Natural killer cell treated with Interleukin-12 subunit alpha and Interleukin-12 subunit beta and Interleukin-15 and Interleukin-18, amount 100 ng/mL, for 72 hours (primary cell): ENCODE data around the gene CEACAM21. TPM values are rescaled to one million over a fixed set of nuclear protein-coding genes. Genes with fewer than 3 reads are reported as not detected.

Experiments
- ATAC-seq, 2 donors: fragments of 150-1000 bp; cut with Tn5 transposase in 1 of 2; sonication (Bioruptor Pico), chemical (Tn5 transposase) in 1 of 2; 2 replicates each; pipeline ENCODE4 v1.10.0; 2021
- DNase-seq: peaks from one replicate; pipeline ENCODE4 v3.0.0; 2022; ENCODE audit warnings: low spot score
- H3K27ac Mint-ChIP-seq, 2 donors: 1 replicate in 1 of 2; 2 replicates in 1 of 2; pipeline ENCODE4 v1.8.0; 2022; ENCODE audit warnings: mixed read lengths in 2 of 2, mild to moderate bottlenecking in 1 of 2, moderate library complexity in 1 of 2
- H3K27me3 Mint-ChIP-seq, 2 donors: 1 replicate in 1 of 2; 2 replicates in 1 of 2; pipeline ENCODE4 v1.8.0; 2022; ENCODE audit warnings: mixed read lengths in 2 of 2
- H3K36me3 Mint-ChIP-seq: one replicate; pipeline ENCODE4 v1.8.0; 2022; ENCODE audit warnings: mixed read lengths
- H3K4me1 Mint-ChIP-seq, 2 donors: 1 replicate in 1 of 2; 2 replicates in 1 of 2; pipeline ENCODE4 v1.8.0; 2022; ENCODE audit warnings: low read depth in 2 of 2, mixed read lengths in 2 of 2, mild to moderate bottlenecking in 1 of 2
- H3K4me3 Mint-ChIP-seq: one replicate; pipeline ENCODE4 v1.8.0; 2022; ENCODE audit warnings: mixed read lengths
- H3K9me3 Mint-ChIP-seq: 2 replicates; pipeline ENCODE4 v1.8.0; 2022; ENCODE audit warnings: mixed read lengths
- total RNA-seq, 2 donors: library from RNA; stranded (reverse); gene quantifications; one replicate each; pipeline ENCODE4 v1.2.3, GENCODE V29; 2022

CEACAM21 gene
- total RNA-seq, 2 donors from 2014 or later: 9.7 to 20.6 TPM

GRCh38 chr19:41599175-41599966 lies 23.4 kb downstream of the CEACAM21 start:
- H3K4me1 Mint-ChIP-seq: peaks cover 9 to 12% of the 10 kb centered on the region in 2 donors
- ATAC-seq (no peak), DNase-seq (no peak)
- H3K9me3 Mint-ChIP-seq: no peaks in the 10 kb centered on the region
- H3K4me3 Mint-ChIP-seq: no peak overlapping the region
- H3K27ac Mint-ChIP-seq: no peak overlapping the region
- no peaks in the 10 kb centered on the region for H3K36me3 Mint-ChIP-seq
- H3K27me3 Mint-ChIP-seq: peaks cover 13 to 18% of the 10 kb centered on the region in 2 donors

DNA sequence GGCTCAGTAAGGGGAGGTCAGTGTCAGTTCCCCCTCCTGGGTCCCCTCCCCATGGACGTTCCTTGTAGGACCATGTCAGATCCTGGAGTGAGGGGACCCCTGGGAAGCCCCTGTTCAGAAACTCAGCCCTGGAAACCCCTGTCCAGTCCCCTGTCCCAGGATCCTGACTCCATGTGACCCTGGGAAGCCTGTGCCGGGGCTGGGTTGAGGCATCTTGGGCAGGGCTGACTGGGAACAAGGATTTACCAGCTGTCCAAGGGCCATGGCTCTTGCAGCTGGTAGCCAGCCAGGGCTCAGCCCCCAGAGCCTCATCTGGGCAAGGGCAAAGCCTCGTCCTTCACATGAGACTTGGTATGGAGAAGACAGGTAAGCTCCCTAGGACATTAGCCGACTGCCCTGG lies 25.8 kb downstream of the CEACAM21 start:
- no peak for ATAC-seq
- peaks cover 13 to 15% of the 10 kb centered on the region in 2 donors for H3K27me3 Mint-ChIP-seq
- H3K4me3 Mint-ChIP-seq: no peak overlapping the region
- H3K36me3 Mint-ChIP-seq: no peaks in the 10 kb centered on the region
- peaks cover 4 to 5% of the 10 kb centered on the region in 2 donors for H3K4me1 Mint-ChIP-seq
- no peaks in the 10 kb centered on the region for H3K9me3 Mint-ChIP-seq
- H3K27ac Mint-ChIP-seq: no peak overlapping the region
- DNase-seq: no peak

GRCh38 chr19:41604831-41605230 lies 28.9 kb downstream of the CEACAM21 start:
- DNase-seq: no peak
- no peaks in the 10 kb centered on the region for H3K4me1 Mint-ChIP-seq
- H3K4me3 Mint-ChIP-seq: no peak overlapping the region
- H3K9me3 Mint-ChIP-seq: no peaks in the 10 kb centered on the region
- peaks cover 11 to 19% of the 10 kb centered on the region in 2 donors for H3K27me3 Mint-ChIP-seq
- no peak overlapping the region for H3K27ac Mint-ChIP-seq
- H3K36me3 Mint-ChIP-seq: no peaks in the 10 kb centered on the region
- no peak for ATAC-seq

GRCh38 chr19:41606215-41606837 lies 30.4 kb downstream of the CEACAM21 start:
- Mint-ChIP-seq H3K36me3 (no peaks in the 10 kb centered on the region), H3K27me3 (peaks cover 18 to 30% of the 10 kb centered on the region in 2 donors), H3K9me3 (no peaks in the 10 kb centered on the region), H3K27ac (no peak overlapping the region), H3K4me3 (no peak overlapping the region), H3K4me1 (no peaks in the 10 kb centered on the region)
- DNase-seq: no peak
- ATAC-seq: peak in 1 of 2 donors; percentile 61

DNA sequence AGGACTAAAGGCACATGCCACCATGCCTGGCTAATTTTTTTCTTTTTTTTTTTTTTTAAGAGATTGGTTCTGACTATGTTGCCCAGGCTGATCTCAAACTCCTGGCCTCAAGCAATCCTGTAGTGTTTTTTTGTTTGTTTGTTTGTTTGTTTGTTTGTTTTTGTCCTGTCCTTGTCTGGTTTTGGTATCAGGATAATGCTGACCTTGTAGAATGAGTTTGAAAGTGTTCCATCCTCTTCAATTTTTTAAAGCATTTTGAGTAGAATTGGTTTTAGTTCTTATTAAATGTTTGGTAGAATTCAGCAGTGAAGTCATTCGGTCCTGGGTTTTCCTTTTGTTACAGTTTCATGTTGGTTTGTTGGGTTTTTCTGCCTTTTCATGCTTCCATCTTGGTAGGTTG lies 31.7 kb downstream of the CEACAM21 start:
- Mint-ChIP-seq H3K4me1 (no peaks in the 10 kb centered on the region), H3K27me3 (peaks cover 24 to 32% of the 10 kb centered on the region in 2 donors), H3K9me3 (no peaks in the 10 kb centered on the region), H3K36me3 (no peaks in the 10 kb centered on the region), H3K27ac (no peak overlapping the region), H3K4me3 (no peak overlapping the region)
- no peak for ATAC-seq
- DNase-seq: no peak

DNA sequence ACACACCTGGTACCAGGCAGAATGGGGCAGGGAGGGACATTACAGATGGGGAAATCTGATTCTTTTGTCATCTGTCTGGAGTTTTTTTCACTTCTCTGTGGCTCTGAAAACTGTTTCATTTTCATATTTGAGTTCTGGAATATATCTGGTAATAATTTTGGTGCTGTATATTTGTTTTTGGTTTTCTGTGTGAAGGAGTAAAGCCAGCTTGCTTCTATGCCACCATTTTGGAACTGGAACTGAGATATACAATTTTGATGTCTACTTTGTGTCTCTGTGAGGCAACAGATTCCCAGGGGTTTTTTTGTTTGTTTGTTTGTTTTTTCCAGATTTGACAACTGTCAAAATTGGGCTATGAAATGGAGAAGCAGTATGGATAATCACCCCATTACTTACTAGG lies 34.8 kb downstream of the CEACAM21 start:
- Mint-ChIP-seq H3K27ac (no peak overlapping the region), H3K9me3 (no peaks in the 10 kb centered on the region), H3K4me3 (no peak overlapping the region), H3K27me3 (peaks cover 33% of the 10 kb centered on the region in 2 donors), H3K36me3 (no peaks in the 10 kb centered on the region), H3K4me1 (no peaks in the 10 kb centered on the region)
- no peak for ATAC-seq
- no peak for DNase-seq

- Mint-ChIP-seq H3K36me3 (no peaks in the 10 kb centered on the region), H3K27ac (no peak overlapping the region), H3K27me3 (peaks cover 30 to 33% of the 10 kb centered on the region in 2 donors), H3K4me3 (no peak overlapping the region), H3K9me3 (no peaks in the 10 kb centered on the region), H3K4me1 (no peaks in the 10 kb centered on the region)
- ATAC-seq: no peak
- DNase-seq: no peak
Observed at GRCh38 chr19:41612483-41612882, 36.5 kb downstream of the CEACAM21 start.

DNA sequence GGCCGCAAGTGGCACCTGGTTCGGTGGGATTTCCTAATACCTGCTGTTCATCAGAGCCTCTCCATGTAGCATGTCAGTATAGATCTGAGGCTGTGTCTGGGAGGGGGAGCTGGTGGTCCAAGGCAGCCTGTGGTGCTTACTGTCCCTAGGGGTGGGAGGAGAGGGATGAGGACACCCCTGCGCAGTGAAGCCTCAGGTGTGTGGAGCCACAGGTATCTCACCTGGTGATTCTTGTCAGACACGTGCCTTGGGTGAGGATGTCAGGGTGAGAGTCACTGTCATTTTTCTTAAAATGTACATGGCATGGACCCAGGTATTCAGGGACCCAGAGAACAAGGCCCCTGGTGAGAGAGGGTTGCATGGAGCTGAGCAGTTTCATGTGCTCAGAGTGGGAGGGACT lies 39.2 kb downstream of the CEACAM21 start:
- Mint-ChIP-seq H3K27ac (no peak overlapping the region), H3K4me1 (no peaks in the 10 kb centered on the region), H3K36me3 (no peaks in the 10 kb centered on the region), H3K4me3 (no peak overlapping the region), H3K27me3 (peaks cover 19 to 25% of the 10 kb centered on the region in 2 donors), H3K9me3 (no peaks in the 10 kb centered on the region)
- DNase-seq: no peak
- no peak for ATAC-seq

DNA sequence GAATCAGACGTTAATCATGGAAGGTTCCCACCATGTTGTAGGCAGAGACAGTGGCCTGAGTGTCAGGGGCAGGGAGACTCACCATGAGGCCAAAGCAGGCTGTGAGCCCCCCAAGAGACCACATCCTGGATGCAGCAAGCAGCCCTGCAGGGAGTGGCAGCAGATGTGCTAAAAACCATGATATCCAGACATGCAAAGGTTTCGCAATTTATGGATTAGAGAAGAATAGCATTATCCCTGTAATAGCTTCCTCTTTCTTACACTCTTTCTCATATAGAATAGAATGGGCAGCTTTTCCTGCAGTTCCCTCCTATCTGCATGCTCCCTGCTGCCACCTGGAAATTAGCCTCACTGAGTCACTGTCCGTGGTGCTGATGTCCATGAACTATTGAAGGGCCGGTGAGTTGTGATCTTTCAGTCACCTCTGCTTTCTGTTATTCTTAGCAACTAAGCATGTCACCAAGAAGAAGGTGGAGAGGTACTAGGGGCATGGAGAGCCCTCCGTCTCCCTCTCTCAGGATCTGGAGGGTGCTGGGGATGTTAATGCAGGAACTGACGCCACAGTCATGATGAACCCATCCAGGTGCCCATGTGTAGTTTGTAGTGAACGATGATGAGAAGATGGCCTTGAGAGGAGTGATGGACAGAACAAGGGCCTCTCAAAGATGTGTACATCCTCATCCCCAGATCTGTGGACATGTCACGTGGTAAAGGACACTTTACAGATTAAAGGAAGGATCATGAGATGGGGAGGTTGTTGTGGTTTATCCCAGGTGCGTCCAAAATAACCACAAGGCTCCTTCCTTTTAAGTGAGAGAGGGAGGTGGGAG lies 41.0 kb downstream of the CEACAM21 start:
- Mint-ChIP-seq H3K36me3 (no peaks in the 10 kb centered on the region), H3K4me1 (no peaks in the 10 kb centered on the region), H3K9me3 (no peaks in the 10 kb centered on the region), H3K27ac (no peak overlapping the region), H3K4me3 (no peak overlapping the region), H3K27me3 (peaks cover 14 to 22% of the 10 kb centered on the region in 2 donors)
- DNase-seq: no peak
- no peak for ATAC-seq

DNA sequence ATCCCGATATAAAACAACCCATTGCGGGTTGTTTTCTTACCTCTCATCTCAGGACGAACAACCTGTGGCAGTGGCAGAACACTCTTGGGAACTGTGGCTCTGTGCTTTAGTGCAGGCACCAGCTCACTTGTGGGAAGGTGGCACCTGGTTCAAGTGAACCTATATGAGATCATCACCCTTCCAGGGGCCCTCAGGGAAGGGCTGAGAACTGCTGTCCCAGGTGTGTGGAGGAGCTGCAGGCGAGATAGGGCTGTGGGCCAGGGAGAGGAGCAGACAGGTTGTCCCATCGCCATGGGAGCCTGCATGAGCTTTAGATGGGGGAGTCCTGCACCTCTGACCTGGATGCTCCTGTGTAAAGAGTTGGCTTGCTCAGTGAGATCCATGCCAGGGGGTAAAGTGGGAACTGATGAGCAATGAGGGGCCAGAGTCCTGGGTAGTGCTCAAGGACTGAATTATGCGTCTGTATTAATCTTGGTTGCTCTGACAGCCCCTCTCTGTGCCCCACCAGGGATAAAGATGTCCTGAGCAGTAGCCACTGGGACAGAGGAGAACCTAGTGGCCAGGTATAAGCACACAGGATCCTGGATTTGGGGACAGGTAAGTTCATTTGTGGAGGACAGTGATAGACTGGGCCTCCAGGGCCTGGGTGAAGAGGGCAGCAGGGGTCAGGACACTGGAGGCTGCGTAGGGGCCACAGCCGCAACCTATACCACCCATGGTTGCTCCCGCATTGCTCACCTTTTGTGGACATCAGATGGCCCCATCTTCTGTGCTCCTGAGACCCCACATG lies 42.2 kb downstream of the CEACAM21 start:
- H3K36me3 Mint-ChIP-seq: no peaks in the 10 kb centered on the region
- ATAC-seq (peak in 1 of 2 donors; percentile 4), DNase-seq (no peak)
- no peak overlapping the region for H3K27ac Mint-ChIP-seq
- H3K4me3 Mint-ChIP-seq: no peak overlapping the region
- H3K9me3 Mint-ChIP-seq: no peaks in the 10 kb centered on the region
- peaks cover 12% of the 10 kb centered on the region in 2 donors for H3K27me3 Mint-ChIP-seq
- H3K4me1 Mint-ChIP-seq: no peaks in the 10 kb centered on the region

DNA sequence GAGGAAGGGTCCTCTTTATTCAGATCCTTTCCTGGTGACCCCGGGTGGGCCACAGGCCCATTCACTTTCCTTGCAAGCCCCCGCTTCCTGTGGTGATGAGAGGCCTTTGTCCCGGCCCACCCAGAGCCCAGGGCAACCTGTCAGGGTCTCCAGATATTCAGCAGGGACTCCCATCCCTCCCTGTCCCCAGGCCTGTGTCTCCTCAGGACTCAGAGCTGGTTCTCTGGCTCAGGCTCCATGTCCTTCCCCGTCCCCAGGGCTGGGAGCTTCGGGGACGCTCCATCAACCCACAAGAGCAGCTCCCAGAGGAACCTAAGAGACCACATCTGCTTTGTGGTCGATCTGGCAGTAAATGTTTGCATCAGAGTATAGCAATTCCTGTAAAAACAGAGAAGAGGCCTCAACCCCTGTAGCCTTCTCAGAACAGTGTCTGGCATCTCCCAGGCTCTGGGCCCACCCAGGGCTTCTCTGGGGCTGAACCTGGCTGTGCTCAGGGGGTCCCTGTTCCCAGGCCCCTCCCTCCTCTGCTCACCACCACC lies 43.1 kb downstream of the CEACAM21 start:
- no peak for ATAC-seq
- no peaks in the 10 kb centered on the region for H3K36me3 Mint-ChIP-seq
- no peak overlapping the region for H3K27ac Mint-ChIP-seq
- DNase-seq: no peak
- H3K4me3 Mint-ChIP-seq: no peak overlapping the region
- no peaks in the 10 kb centered on the region for H3K9me3 Mint-ChIP-seq
- H3K4me1 Mint-ChIP-seq: no peaks in the 10 kb centered on the region
- H3K27me3 Mint-ChIP-seq: peaks cover 7 to 10% of the 10 kb centered on the region in 2 donors

DNA sequence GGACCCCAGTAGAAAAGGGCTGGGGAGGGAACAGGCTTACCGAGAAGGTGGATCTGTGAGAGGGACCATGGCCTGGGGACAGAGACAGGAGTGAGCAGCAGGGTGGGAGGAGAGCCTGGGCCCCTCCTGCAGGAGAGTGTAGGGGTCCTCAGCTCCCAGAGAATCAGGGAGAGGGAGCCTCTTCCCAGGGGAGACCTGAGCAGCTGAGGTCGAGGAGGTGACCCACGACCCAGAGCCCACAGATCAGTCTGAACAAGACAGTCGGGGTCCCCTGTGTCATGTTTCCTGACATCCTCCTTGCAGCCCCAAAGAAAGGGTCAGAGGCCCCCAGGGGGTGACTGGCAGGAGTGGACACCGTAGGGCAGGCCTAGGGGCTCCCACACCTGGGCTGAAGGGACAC lies 44.2 kb downstream of the CEACAM21 start:
- Mint-ChIP-seq H3K27me3 (peaks cover 5 to 7% of the 10 kb centered on the region in 2 donors), H3K4me1 (no peaks in the 10 kb centered on the region), H3K4me3 (no peak overlapping the region), H3K9me3 (no peaks in the 10 kb centered on the region), H3K36me3 (no peaks in the 10 kb centered on the region), H3K27ac (no peak overlapping the region)
- DNase-seq: no peak
- no peak for ATAC-seq

DNA sequence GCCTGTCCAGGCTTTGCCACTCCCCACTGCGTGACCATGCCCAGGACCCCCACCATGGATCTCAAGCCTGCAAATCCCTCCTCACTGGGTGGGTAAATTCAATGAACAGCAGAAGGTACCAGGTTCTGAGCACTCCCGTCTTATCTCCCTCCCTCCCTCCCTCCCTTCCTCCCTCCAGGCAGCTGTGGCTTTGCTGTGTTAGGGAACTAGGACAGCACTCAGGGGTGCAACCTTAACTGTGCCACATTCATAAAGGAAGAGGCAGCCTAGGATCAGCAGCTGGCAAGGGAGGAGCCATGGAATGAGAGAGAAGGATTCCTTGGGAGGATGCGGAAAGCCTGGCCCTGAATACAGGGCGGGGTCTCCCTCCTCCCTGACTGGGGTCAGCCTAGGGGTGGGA lies 45.3 kb downstream of the CEACAM21 start:
- Mint-ChIP-seq H3K36me3 (no peaks in the 10 kb centered on the region), H3K27me3 (peaks cover 9% of the 10 kb centered on the region in 2 donors), H3K4me3 (no peak overlapping the region), H3K27ac (no peak overlapping the region), H3K9me3 (no peaks in the 10 kb centered on the region), H3K4me1 (no peaks in the 10 kb centered on the region)
- DNase-seq (no peak), ATAC-seq (no peak)
